GM19043 (cell line): ENCODE results near the gene KLRC1.
"Not testable (repeated sequence)": the region's sequence is repeated elsewhere in the genome, so short reads cannot be mapped to it uniquely, and the experiment has no call there.

Experiments
- ATAC-seq: cut with Tn5 transposase; IDR thresholded peaks from one replicate; pipeline ENCODE4 v1.9.1; 2021; ENCODE audit warnings: low read depth; ENCODE audit not compliant: unreplicated experiment

The KLRC1 gene

GRCh38 chr12:10453156-10453555, at the start of gene KLRC1:
KLRC1 (minus strand) TSS chr12:10453377; CDS start chr12:10451156, 2,221 bp downstream.
- no peak for ATAC-seq

GRCh38 chr12:10501030-10501429, 47.9 kb upstream of the KLRC1 start:
- ATAC-seq = no peak

GRCh38 chr12:10498042-10498441, 44.9 kb upstream of the KLRC1 start:
- ATAC-seq = no peak

GRCh38 chr12:10497602-10498001, 44.4 kb upstream of the KLRC1 start:
- no peak for ATAC-seq

- no peak for ATAC-seq
These were observed 38.6 kb upstream of the KLRC1 start for GRCh38 chr12:10491766-10492165.

GRCh38 chr12:10487328-10487727, 34.2 kb upstream of the KLRC1 start:
- ATAC-seq = not testable (repeated sequence)

- ATAC-seq = not testable (repeated sequence)
These were observed 28.7 kb upstream of the KLRC1 start for GRCh38 chr12:10481901-10482300.

- not testable (repeated sequence) for ATAC-seq
These were observed 19.6 kb upstream of the KLRC1 start for GRCh38 chr12:10472808-10473207.

- ATAC-seq = no peak
These were observed 16.5 kb upstream of the KLRC1 start for GRCh38 chr12:10469701-10470100.

GRCh38 chr12:10466311-10466710, 13.1 kb upstream of the KLRC1 start:
- ATAC-seq = no peak

GRCh38 chr12:10457760-10458159, 4.6 kb upstream of the KLRC1 start:
- no peak for ATAC-seq

GRCh38 chr12:10456856-10457255, 3.7 kb upstream of the KLRC1 start:
- no peak for ATAC-seq

- ATAC-seq = no peak
These were observed 2.6 kb upstream of the KLRC1 start for GRCh38 chr12:10455766-10456165.

GRCh38 chr12:10454531-10454930, 1.4 kb upstream of the KLRC1 start:
- ATAC-seq = no peak

- ATAC-seq = no peak
These were observed 4.9 kb downstream of the KLRC1 start for GRCh38 chr12:10448236-10448635.

GRCh38 chr12:10446052-10446451, 7.1 kb downstream of the KLRC1 start:
- not testable (repeated sequence) for ATAC-seq

GRCh38 chr12:10441144-10441543, 12.0 kb downstream of the KLRC1 start:
- ATAC-seq = not testable (repeated sequence)

GRCh38 chr12:10439608-10440274, 13.4 kb downstream of the KLRC1 start:
- ATAC-seq = not testable (repeated sequence)

- not testable (repeated sequence) for ATAC-seq
These were observed 15.6 kb downstream of the KLRC1 start for GRCh38 chr12:10437601-10438000.

GRCh38 chr12:10435816-10436215, 17.4 kb downstream of the KLRC1 start, which contains the start of gene KLRC2:
KLRC2 (minus strand) TSS chr12:10436010; CDS start chr12:10435986, 24 bp downstream.
- ATAC-seq = not testable (repeated sequence)

GRCh38 chr12:10430623-10431022, 22.6 kb downstream of the KLRC1 start:
- not testable (repeated sequence) for ATAC-seq

GRCh38 chr12:10425938-10426337, 27.2 kb downstream of the KLRC1 start:
- not testable (repeated sequence) for ATAC-seq
